ENCODE data around the gene GNA15. TPM values are rescaled to one million over a fixed set of nuclear protein-coding genes. Genes with fewer than 3 reads are reported as not detected.
A peak's percentile ranks its signal among the peaks of the same experiment; 100 is the strongest.

The GNA15 gene
- polyA plus RNA-seq, 3 donors: 38.7 to 45.0 (median 41.3) TPM

GRCh38 chr19:3208317-3209207, 72.7 kb downstream of the GNA15 start:
- H3K27me3 ChIP-seq (ENCODE audit: control insufficient read depth in 2 of 2, insufficient read depth in 2 of 2, low read length in 2 of 2): no peaks in the 10 kb centered on the region
- H3K9me3 ChIP-seq (replicated peaks in 1 of 2; ENCODE audit: control insufficient read depth in 1 of 2, insufficient read depth in 1 of 2, low read length in 2 of 2): no peaks in the 10 kb centered on the region
- peaks cover 0 to 2% (median 0%) of the 10 kb centered on the region in 3 donors for H3K27me3 Mint-ChIP-seq (ENCODE audit: low read depth in 3 of 3)
- H3K9me3 Mint-ChIP-seq: no peaks in the 10 kb centered on the region
- H3K79me2 ChIP-seq (ENCODE audit: insufficient read depth, low read length): no peaks in the 10 kb centered on the region
- H3K27ac Mint-ChIP-seq: peak overlapping the region in 1 of 7 donors; percentile 23
- intact Hi-C loops (cut with micrococcal nuclease): no loop called here
- no peak overlapping the region for H3K4me3 ChIP-seq (replicated peaks in 1 of 3; ENCODE audit: low read depth in 2 of 3, low read length in 3 of 3)
- H2AFZ ChIP-seq (ENCODE audit: insufficient read depth, low read depth, low read length, poor library complexity, severe bottlenecking): no peak overlapping the region
- H3K9ac ChIP-seq (ENCODE audit: insufficient read depth, low read length, poor library complexity, severe bottlenecking): no peak overlapping the region
- H3K4me1 Mint-ChIP-seq: no peaks in the 10 kb centered on the region
- no peak overlapping the region for H3K27ac ChIP-seq (ENCODE audit: low read depth in 1 of 2, low read length in 2 of 2)
- peaks cover 53 to 56% of the 10 kb centered on the region in 2 donors for H3K36me3 ChIP-seq (replicated peaks in 1 of 2; ENCODE audit: control insufficient read depth in 1 of 2, insufficient read depth in 2 of 2, low read length in 2 of 2)
- H4K20me1 ChIP-seq (ENCODE audit: insufficient read depth, low read length): peaks cover 8% of the 10 kb centered on the region
- H3K4me1 ChIP-seq (ENCODE audit: control insufficient read depth in 1 of 2, insufficient read depth in 2 of 2, low read length in 2 of 2): no peaks in the 10 kb centered on the region
- TF ChIP-seq CTCF (IDR thresholded peaks at IDR 0.05): no peak
- WGBS (ENCODE audit: insufficient coverage): 89% methylated on average over 15 of the region's 33 CpGs
- H3K36me3 Mint-ChIP-seq: peaks cover 23 to 51% of the 10 kb centered on the region in 2 donors
- no peak for DNase-seq
- no peak overlapping the region for H3K4me3 Mint-ChIP-seq
- H3K4me2 ChIP-seq (replicated peaks; ENCODE audit: extremely low read depth, low read length, poor library complexity, severe bottlenecking): no peak overlapping the region

- Histone ChIP-seq H3K9ac (ENCODE audit: insufficient read depth, low read length, poor library complexity, severe bottlenecking) (no peak overlapping the region), H4K20me1 (ENCODE audit: insufficient read depth, low read length) (peaks cover 8% of the 10 kb centered on the region), H3K4me1 (ENCODE audit: control insufficient read depth in 1 of 2, insufficient read depth in 2 of 2, low read length in 2 of 2) (no peaks in the 10 kb centered on the region), H3K36me3 (replicated peaks in 1 of 2; ENCODE audit: control insufficient read depth in 1 of 2, insufficient read depth in 2 of 2, low read length in 2 of 2) (peaks cover 34 to 37% of the 10 kb centered on the region in 2 donors), H3K4me2 (replicated peaks; ENCODE audit: extremely low read depth, low read length, poor library complexity, severe bottlenecking) (no peak overlapping the region), H3K27me3 (ENCODE audit: control insufficient read depth in 2 of 2, insufficient read depth in 2 of 2, low read length in 2 of 2) (no peaks in the 10 kb centered on the region), H2AFZ (ENCODE audit: insufficient read depth, low read depth, low read length, poor library complexity, severe bottlenecking) (no peak overlapping the region), H3K4me3 (replicated peaks in 1 of 3; ENCODE audit: low read depth in 2 of 3, low read length in 3 of 3) (no peak overlapping the region), H3K79me2 (ENCODE audit: insufficient read depth, low read length) (no peaks in the 10 kb centered on the region), H3K9me3 (replicated peaks in 1 of 2; ENCODE audit: control insufficient read depth in 1 of 2, insufficient read depth in 1 of 2, low read length in 2 of 2) (no peaks in the 10 kb centered on the region), H3K27ac (ENCODE audit: low read depth in 1 of 2, low read length in 2 of 2) (no peak overlapping the region)
- Mint-ChIP-seq H3K9me3 (no peaks in the 10 kb centered on the region), H3K36me3 (peaks cover 17 to 38% of the 10 kb centered on the region in 2 donors), H3K27ac (peak overlapping the region in 1 of 7 donors; percentile 30), H3K4me1 (no peaks in the 10 kb centered on the region), H3K4me3 (no peak overlapping the region), H3K27me3 (ENCODE audit: low read depth in 3 of 3) (peaks cover 0 to 2% (median 1%) of the 10 kb centered on the region in 3 donors)
- DNase-seq: peak; percentile 33 to 61 (median 54)
- TF ChIP-seq CTCF (IDR thresholded peaks at IDR 0.05): peak; percentile 88
- WGBS (ENCODE audit: insufficient coverage): 58% methylated on average over 16 of the region's 20 CpGs
- intact Hi-C loops (cut with micrococcal nuclease): loop anchor here (2.0 to 5.0 kb wide), 3 partner anchors 64 to 243 kb away; no protein-coding TSS in a partner anchor
Measured at GRCh38 chr19:3210347-3211017, 74.6 kb downstream of the GNA15 start.
